HCT116 (cell line): ENCODE data around the gene AVP. TPM values are rescaled to one million over a fixed set of nuclear protein-coding genes. Genes with fewer than 3 reads are reported as not detected.

Experiments
- ATAC-seq: fragments of 200-7000 bp; cut with Tn5 transposase; 2 replicates; pipeline ENCODE4 v1.9.1; 2020; ENCODE audit warnings: mild to moderate bottlenecking, moderate library complexity
- BruUV-seq: library from RNA; stranded (reverse); fragments of 400-500 nt; replicated peaks from 2 replicates; lab custom pipeline; 2021; lab: Mats Ljungman, UMichigan
- CTCF ChIA-PET: fragments of 300-600 bp; sonication (Branson Sonifier 250); formaldehyde crosslinking; loops from one replicate; lab custom pipeline; 2021; ENCODE audit warnings: antibody characterized with exemption; lab: Charles Lee
- POLR2A ChIA-PET: fragments of 300-600, 350-600 bp; sonication (Branson Sonifier 250); formaldehyde crosslinking; loops from one replicate; lab custom pipeline; 2021; ENCODE audit warnings: antibody characterized with exemption; lab: Charles Lee
- RAD21 ChIA-PET, 2 experiments: fragments of 300-600 bp; sonication (Branson Sonifier 250); formaldehyde crosslinking; loops; one replicate each; lab custom pipeline; 2023; ENCODE audit warnings: low total read pairs in 2 of 2; ENCODE audit not compliant: uncharacterized antibody in 2 of 2, unreplicated experiment in 2 of 2, low non-redundant PET in 1 of 2; lab: Charles Lee
- DNase-seq: peaks from one replicate; pipeline ENCODE4 v3.0.0-alpha.2; 2010; ENCODE audit warnings: low read depth, low spot score
- H2AFZ ChIP-seq: fragments of 200-600 bp; shearing (Covaris generic), sonication (generic); 2 replicates; pipeline ENCODE4 v1.6.1; 2017; ENCODE audit warnings: low read depth, mixed run types, mixed read lengths, antibody characterized with exemption, low read length; ENCODE audit not compliant: poor library complexity, severe bottlenecking
- H3K27ac ChIP-seq: 2 replicates; pipeline ENCODE4 v1.5.1; 2012; ENCODE audit warnings: low read depth, low read length
- H3K27me3 ChIP-seq: fragments of 200-600 bp; sonication (generic); 2 replicates; pipeline ENCODE4 v1.6.1; 2016; ENCODE audit warnings: mixed run types, low read length, mixed read lengths; ENCODE audit not compliant: insufficient read depth
- H3K36me3 ChIP-seq, 2 experiments: fragments of 200-500 bp in 1 of 2; fragments of 200-600 bp in 1 of 2; sonication (Bioruptor generic) in 1 of 2; sonication (generic) in 1 of 2; 2 replicates each; pipeline versions ENCODE4 v1.5.1 to v1.6.1; 2014 to 2016; ENCODE audit warnings: low read length in 2 of 2, inconsistent platforms in 1 of 2, mixed read lengths in 1 of 2, mixed run types in 1 of 2; ENCODE audit not compliant: insufficient read depth in 2 of 2, control insufficient read depth in 1 of 2
- H3K4me1 ChIP-seq, 2 experiments: fragments of 200-600 bp in 1 of 2; sonication (generic) in 1 of 2; 2 replicates each; pipeline versions ENCODE4 v1.5.1 to v1.6.1; 2012 to 2017; ENCODE audit warnings: low read length in 2 of 2, inconsistent platforms in 1 of 2, mild to moderate bottlenecking in 1 of 2, mixed read lengths in 1 of 2, mixed run types in 1 of 2, moderate library complexity in 1 of 2; ENCODE audit not compliant: insufficient read depth in 2 of 2, control insufficient read depth in 1 of 2
- H3K4me2 ChIP-seq: fragments of 200-600 bp; sonication (generic); 2 replicates; pipeline ENCODE4 v1.6.1; 2017; ENCODE audit warnings: mixed run types, low read length, mixed read lengths
- H3K4me3 ChIP-seq, 2 experiments: fragments of 200-600 bp in 1 of 2; sonication (generic) in 1 of 2; replicated peaks in 1 of 2; 2 replicates each; pipeline ENCODE4 v1.5.1; 2011 to 2016; ENCODE audit warnings: low read length in 2 of 2, control low read depth in 1 of 2, low read depth in 1 of 2, mild to moderate bottlenecking in 1 of 2, mixed read lengths in 1 of 2, mixed run types in 1 of 2
- H3K79me2 ChIP-seq: fragments of 200-600 bp; sonication (generic); 2 replicates; pipeline ENCODE4 v1.6.1; 2017; ENCODE audit warnings: mild to moderate bottlenecking, mixed run types, low read length, moderate library complexity, mixed read lengths; ENCODE audit not compliant: insufficient read depth
- H3K9ac ChIP-seq: fragments of 200-600 bp; sonication (generic); 2 replicates; pipeline ENCODE4 v1.6.1; 2016; ENCODE audit warnings: low read length, mixed read lengths
- H3K9me2 ChIP-seq: fragments of 200-600 bp; sonication (generic), shearing (Covaris generic); 2 replicates; pipeline ENCODE4 v1.6.1; 2017; ENCODE audit warnings: mixed run types, mild to moderate bottlenecking, moderate library complexity; ENCODE audit not compliant: insufficient read depth
- H3K9me3 ChIP-seq, 2 experiments: fragments of 200-500 bp in 1 of 2; fragments of 200-600 bp in 1 of 2; sonication (Bioruptor generic) in 1 of 2; sonication (generic) in 1 of 2; 2 replicates each; pipeline ENCODE4 v1.6.1; 2014 to 2017; ENCODE audit warnings: low read length in 2 of 2, mixed read lengths in 2 of 2, inconsistent platforms in 1 of 2, low read depth in 1 of 2, mild to moderate bottlenecking in 1 of 2, mixed run types in 1 of 2, moderate library complexity in 1 of 2; ENCODE audit not compliant: control insufficient read depth in 1 of 2, insufficient read depth in 1 of 2
- H4K20me1 ChIP-seq: fragments of 200-600 bp; sonication (generic), shearing (Covaris generic); 2 replicates; pipeline ENCODE4 v1.6.1; 2017; ENCODE audit warnings: mixed run types, mild to moderate bottlenecking, moderate library complexity; ENCODE audit not compliant: insufficient read depth
- CEBPB ChIP-seq: IDR thresholded peaks from 2 replicates; pipeline ENCODE4 v1.6.1; 2012; ENCODE audit warnings: low read depth
- EGR1 ChIP-seq: IDR thresholded peaks from 2 replicates; pipeline ENCODE4 v1.6.1; 2012; ENCODE audit warnings: low read depth
- ELF1 ChIP-seq: IDR thresholded peaks from 2 replicates; pipeline ENCODE4 v1.6.1; 2012; ENCODE audit warnings: low read depth, borderline replicate concordance
- EZH2 ChIP-seq: fragments of 200-600 bp; sonication (generic); IDR thresholded peaks from 2 replicates; pipeline ENCODE4 v1.6.1; 2017; ENCODE audit warnings: antibody characterized with exemption, mixed run types
- EZH2phosphoT487 ChIP-seq: fragments of 200-600 bp; IDR thresholded peaks from 2 replicates; pipeline ENCODE4 v1.6.1; 2018; ENCODE audit warnings: antibody characterized with exemption, borderline replicate concordance
- FOSL1 ChIP-seq: IDR thresholded peaks from 2 replicates; pipeline ENCODE4 v1.6.1; 2012; ENCODE audit warnings: low read depth
- JUND ChIP-seq: IDR thresholded peaks from 2 replicates; pipeline ENCODE4 v1.6.1; 2012
- POLR2A ChIP-seq: IDR thresholded peaks from 2 replicates; pipeline ENCODE4 v1.7.0; 2011; ENCODE audit warnings: borderline replicate concordance; ENCODE audit not compliant: insufficient read depth, insufficient read length; ENCODE audit errors: extremely low read depth
- RAD21 ChIP-seq: IDR thresholded peaks from 2 replicates; pipeline ENCODE4 v1.6.1; 2012; ENCODE audit warnings: low read depth, mild to moderate bottlenecking
- SIN3A ChIP-seq: IDR thresholded peaks from 2 replicates; pipeline ENCODE4 v1.6.1; 2012; ENCODE audit warnings: low read depth
- SP1 ChIP-seq: IDR thresholded peaks from 2 replicates; pipeline ENCODE4 v1.6.1; 2012; ENCODE audit warnings: low read depth
- SRF ChIP-seq: IDR thresholded peaks from 2 replicates; pipeline ENCODE4 v1.6.1; 2012; ENCODE audit warnings: low read depth
- ZBTB33 ChIP-seq: IDR thresholded peaks from 2 replicates; pipeline ENCODE4 v1.6.1; 2011; ENCODE audit warnings: mild to moderate bottlenecking, low read length, moderate library complexity; ENCODE audit not compliant: insufficient replicate concordance; ENCODE audit errors: extremely low read depth
- ZFX ChIP-seq: fragments of 450-650 bp; IDR thresholded peaks from 2 replicates; pipeline ENCODE4 v1.6.1; 2017
- intact Hi-C: fragments of 100-400 bp; cut with micrococcal nuclease; formaldehyde crosslinking; loops from 2 replicates; pipeline ENCODE4 v1.10.0; 2022
- total RNA-seq: library from RNA; stranded (reverse); gene quantifications from one replicate; pipeline ENCODE4 v1.2.1, GENCODE V29; 2021; ENCODE audit not compliant: unreplicated experiment

AVP gene
- total RNA-seq, 1 experiment from 2014 or later, result not detected

- Histone ChIP-seq H3K27me3 (no peaks in the 10 kb centered on the region), H4K20me1 (no peaks in the 10 kb centered on the region), H3K4me1 (peaks cover 4 to 27% of the 10 kb centered on the region in 2 experiments; a peak in 3 of 4 replicates), H3K9ac (no peak within 1 kb of the TSS), H3K27ac (no peak within 1 kb of the TSS), H2AFZ (no peak within 1 kb of the TSS), H3K9me2 (no peaks in the 10 kb centered on the region), H3K4me3 (no peak within 1 kb of the TSS), H3K36me3 (peaks cover 3 to 8% of the 10 kb centered on the region in 2 experiments; a peak in 2 of 4 replicates), H3K79me2 (peaks cover 24% of the 10 kb centered on the region), H3K4me2 (no peak within 1 kb of the TSS), H3K9me3 (no peaks in the 10 kb centered on the region)
- no peak for DNase-seq
- RAD21 ChIA-PET, result no interaction called here
- POLR2A ChIA-PET, result no interaction called here
- no peak for ATAC-seq
- intact Hi-C loops, result no loop called here
- CTCF ChIA-PET, result no interaction called here
- no peak for TF ChIP-seq EGR1
- no peak for TF ChIP-seq EZH2
- TF ChIP-seq SIN3A, result no peak
- no peak for TF ChIP-seq ELF1
- no peak for TF ChIP-seq JUND
- no peak for TF ChIP-seq ZBTB33
- no peak for TF ChIP-seq RAD21
- TF ChIP-seq SRF, result no peak
- TF ChIP-seq POLR2A, result no peak
- no peak for TF ChIP-seq FOSL1
- no peak for TF ChIP-seq CEBPB
- no peak for TF ChIP-seq ZFX
- no peak for TF ChIP-seq EZH2phosphoT487
- TF ChIP-seq SP1, result no peak
- no TSS peak for BruUV-seq
Observed at GRCh38 chr20:3043322-3043721, 41.2 kb downstream of the AVP start, which contains the start of gene GNRH2. GNRH2 (plus strand) TSS chr20:3043622; CDS start chr20:3044415, 793 bp downstream.
